Right lobe of liver (tissue), 6 donors: ENCODE data around the gene IZUMO3. TPM values are rescaled to one million over a fixed set of nuclear protein-coding genes. Genes with fewer than 3 reads are reported as not detected.
"Not testable (repeated sequence)": the region's sequence is repeated elsewhere in the genome, so short reads cannot be mapped to it uniquely, and the experiment has no call there.

Experiments
- ATAC-seq, 4 donors: fragments of 200-7000 bp; cut with Tn5 transposase; one replicate each; pipeline ENCODE4 v1.9.1; 2020; ENCODE audit warnings: mild to moderate bottlenecking in 4 of 4, moderate library complexity in 4 of 4
- DNase-seq, 3 donors: peaks; one replicate each; pipeline ENCODE4 v3.0.0-alpha.2; 2020
- H3K27ac ChIP-seq, 3 donors: fragments of 200-600 bp; one replicate each; pipeline ENCODE4 v1.8.0; 2022
- H3K27me3 ChIP-seq, 2 donors: fragments of 200-600 bp; one replicate each; pipeline ENCODE4 v1.8.0; 2022
- H3K36me3 ChIP-seq, 4 donors: fragments of 200-600 bp; sonication (generic) in 1 of 4; one replicate each; pipeline versions ENCODE4 v1.5.1 to v1.8.0; 2017 to 2022; ENCODE audit warnings: control low read depth in 1 of 4
- H3K4me1 ChIP-seq, 4 donors: fragments of 200-600 bp; sonication (generic) in 1 of 4; one replicate each; pipeline versions ENCODE4 v1.5.1 to v1.8.0; 2017 to 2022; ENCODE audit warnings: control low read depth in 1 of 4
- H3K4me3 ChIP-seq, 3 donors: fragments of 200-600 bp; one replicate each; pipeline ENCODE4 v1.8.0; 2022
- H3K9me3 ChIP-seq, 4 donors: fragments of 200-600 bp; sonication (generic) in 1 of 4; one replicate each; pipeline versions ENCODE4 v1.5.1 to v1.8.0; 2017 to 2022; ENCODE audit warnings: control low read depth in 1 of 4
- CTCF ChIP-seq, 4 donors: fragments of 200-600 bp in 3 of 4; fragments of 450-650 bp in 1 of 4; IDR thresholded peaks; one replicate each; pipeline versions ENCODE4 v1.5.1 to v1.8.0; 2016 to 2022; ENCODE audit warnings: antibody characterized with exemption in 4 of 4, mild to moderate bottlenecking in 2 of 4
- POLR2A ChIP-seq: fragments of 450-650 bp; IDR thresholded peaks from one replicate; pipeline ENCODE4 v1.6.1; 2017; ENCODE audit warnings: antibody characterized with exemption, mild to moderate bottlenecking
- WGBS: methylation state at CpG from one replicate; pipeline ENCODE4 v1.1.6; 2018; ENCODE audit warnings: low coverage, low lambda C conversion rate; ENCODE audit not compliant: insufficient coverage; ENCODE audit errors: missing lambda C conversion rate; 5-methylcytosine and 5-hydroxymethylcytosine counted together
- intact Hi-C, 2 donors: fragments of 100-400 bp; cut with DNase I; formaldehyde crosslinking; loops; one replicate each; pipeline versions ENCODE4 v1.11.2 to v1.14.1; 2022
- total RNA-seq, 6 experiments: library from RNA; depleted of rRNA in 2 of 6; stranded (reverse); fragments of >200 nt in 2 of 6; fragmentation: NEBNext Ultra II Directional in 3 of 6; extraction: Animal tissue kit (Norgen Biotek cat#: 25700) in 3 of 6; gene quantifications; one replicate each; pipeline versions ENCODE4 v1.1.0 to v1.2.4, GENCODE V29; 2016 to 2023
- donor health status: DM: no; HTN: yes; CAD: no.
- donor health status: DM: no; HTN: no; CAD: no.
- donor health status: DM: no; HTN: no; CAD: no.
- donor health status: DM: no; HTN: yes; CAD: no.
- donor health status: DM: no; HTN: yes; CAD: no.

The IZUMO3 gene
- total RNA-seq, 6 experiments from 2014 or later: not detected

- intact Hi-C loops: no loop called here
- no peaks in the 10 kb centered on the region for H3K9me3 ChIP-seq
- H3K27me3 ChIP-seq: no peaks in the 10 kb centered on the region
- TF ChIP-seq POLR2A (no peak), CTCF (IDR thresholded peaks at IDR 0.05) (no peak)
- no peaks in the 10 kb centered on the region for H3K36me3 ChIP-seq
- ATAC-seq (no peak), DNase-seq (no peak)
- H3K4me3 ChIP-seq: no peak overlapping the region
- H3K27ac ChIP-seq: no peak overlapping the region
- 36% methylated on average over 6 of the region's 6 CpGs for WGBS
- no peaks in the 10 kb centered on the region for H3K4me1 ChIP-seq
These were observed 36.7 kb upstream of the IZUMO3 start for GRCh38 chr9:24582146-24583126.

- DNase-seq, H3K36me3 ChIP-seq, intact Hi-C loops, H3K4me1 ChIP-seq, H3K4me3 ChIP-seq, H3K9me3 ChIP-seq, H3K27ac ChIP-seq, ATAC-seq, H3K27me3 ChIP-seq: not testable (repeated sequence)
- 42% methylated on average over 5 of the region's 21 CpGs for WGBS
These were observed 34.3 kb upstream of the IZUMO3 start for GRCh38 chr9:24580005-24580404.

- TF ChIP-seq CTCF (IDR thresholded peaks at IDR 0.05): no peak
- no peak for TF ChIP-seq POLR2A
- Histone ChIP-seq H3K36me3 (no peaks in the 10 kb centered on the region), H3K4me1 (no peaks in the 10 kb centered on the region), H3K4me3 (no peak overlapping the region), H3K27me3 (no peaks in the 10 kb centered on the region), H3K9me3 (no peaks in the 10 kb centered on the region), H3K27ac (no peak overlapping the region)
- WGBS: 83% methylated on average over 2 of the region's 2 CpGs
- intact Hi-C loops: no loop called here
- DNase-seq (no peak), ATAC-seq (no peak)
These were observed 26.7 kb upstream of the IZUMO3 start for GRCh38 chr9:24572406-24572805.

- Histone ChIP-seq H3K4me1 (no peaks in the 10 kb centered on the region), H3K4me3 (no peak overlapping the region), H3K27ac (no peak overlapping the region), H3K9me3 (no peaks in the 10 kb centered on the region), H3K36me3 (no peaks in the 10 kb centered on the region), H3K27me3 (no peaks in the 10 kb centered on the region)
- DNase-seq: no peak
- intact Hi-C loops: no loop called here
- TF ChIP-seq POLR2A: no peak
- 62% methylated on average over 3 of the region's 3 CpGs for WGBS
- ATAC-seq: no peak
These were observed 16.3 kb upstream of the IZUMO3 start for GRCh38 chr9:24561957-24562356.

GRCh38 chr9:24553183-24553552, 7.5 kb upstream of the IZUMO3 start:
- Histone ChIP-seq H3K4me1 (no peaks in the 10 kb centered on the region), H3K9me3 (no peaks in the 10 kb centered on the region), H3K27ac (no peak overlapping the region), H3K36me3 (no peaks in the 10 kb centered on the region), H3K27me3 (no peaks in the 10 kb centered on the region), H3K4me3 (no peak overlapping the region)
- TF ChIP-seq POLR2A: no peak
- no peak for TF ChIP-seq CTCF (IDR thresholded peaks at IDR 0.05)
- 31% methylated on average over 2 of the region's 2 CpGs for WGBS
- DNase-seq (no peak), ATAC-seq (no peak)
- intact Hi-C loops: no loop called here
